Peyer's patch (tissue), 4 donors: ENCODE measurements around the gene INTS6.

Source experiments
- CTCF ChIP-seq, 6 experiments: fragments of 450-650 bp in 4 of 6; fragments of 200-600 bp in 2 of 6; sonication (generic) in 1 of 6; IDR thresholded peaks; one replicate each; pipeline ENCODE4 v1.5.1; 2017 to 2019; ENCODE audit warnings: antibody characterized with exemption in 6 of 6, mild to moderate bottlenecking in 3 of 6, moderate library complexity in 1 of 6
- POLR2A ChIP-seq, 2 donors: fragments of 450-650 bp; IDR thresholded peaks; one replicate each; pipeline ENCODE4 v1.5.1; 2017; ENCODE audit warnings: antibody characterized with exemption in 2 of 2, mild to moderate bottlenecking in 2 of 2, moderate library complexity in 2 of 2

- TF ChIP-seq CTCF (IDR thresholded peaks at IDR 0.05) (no peak), POLR2A (IDR thresholded peaks at IDR 0.05) (no peak)
Observed at GRCh38 chr13:51451134-51451466, 1.7 kb downstream of the INTS6 start.
